Parathyroid adenoma (tissue), 2 donors: ENCODE measurements around the gene MPHOSPH8.

Experiments
- H2AFZ ChIP-seq: fragments of 300-600 bp; sonication (generic); one replicate; pipeline ENCODE4 v1.7.0; 2017; ENCODE audit warnings: antibody characterized with exemption, mild to moderate bottlenecking
- H3K27ac ChIP-seq: fragments of 300-600 bp; sonication (generic); one replicate; pipeline ENCODE4 v1.7.0; 2017
- H3K27me3 ChIP-seq: fragments of 300-600 bp; sonication (generic); one replicate; pipeline ENCODE4 v1.7.0; 2017; ENCODE audit warnings: low read length; ENCODE audit not compliant: control insufficient read depth, insufficient read depth
- H3K36me3 ChIP-seq: fragments of 300-600 bp; sonication (generic); one replicate; pipeline ENCODE4 v1.7.0; 2017; ENCODE audit warnings: low read length; ENCODE audit not compliant: control insufficient read depth, insufficient read depth
- H3K4me1 ChIP-seq: fragments of 300-600 bp; sonication (generic); one replicate; pipeline ENCODE4 v1.7.0; 2017; ENCODE audit warnings: control low read depth
- H3K4me2 ChIP-seq: fragments of 300-600 bp; sonication (generic); one replicate; pipeline ENCODE4 v1.7.0; 2017; ENCODE audit warnings: low read length
- H3K4me3 ChIP-seq: fragments of 300-600 bp; sonication (generic); one replicate; pipeline ENCODE4 v1.7.0; 2017; ENCODE audit warnings: low read depth, low read length
- H3K79me2 ChIP-seq: fragments of 300-600 bp; sonication (generic); one replicate; pipeline ENCODE4 v1.7.0; 2017; ENCODE audit warnings: control low read depth
- H3K9ac ChIP-seq: fragments of 300-600 bp; sonication (generic); one replicate; pipeline ENCODE4 v1.7.0; 2017; ENCODE audit warnings: mild to moderate bottlenecking
- H3K9me3 ChIP-seq: fragments of 300-600 bp; sonication (generic); one replicate; pipeline ENCODE4 v1.7.0; 2017; ENCODE audit warnings: low read length; ENCODE audit not compliant: control insufficient read depth
- CTCF ChIP-seq: fragments of 300-600 bp; sonication (generic); IDR thresholded peaks from one replicate; pipeline ENCODE4 v1.7.0; 2017; ENCODE audit warnings: antibody characterized with exemption, mild to moderate bottlenecking
- donor health status: primary hyperparathyroidism.

Gene MPHOSPH8

GRCh38 chr13:19713186-19713965 is 79.9 kb downstream of the MPHOSPH8 start:
- no peak overlapping the region for H3K4me2 ChIP-seq
- no peaks in the 10 kb centered on the region for H3K9me3 ChIP-seq
- no peaks in the 10 kb centered on the region for H3K27me3 ChIP-seq
- H3K9ac ChIP-seq, result no peak overlapping the region
- no peak overlapping the region for H3K27ac ChIP-seq
- no peak for TF ChIP-seq CTCF
- no peaks in the 10 kb centered on the region for H3K79me2 ChIP-seq
- H2AFZ ChIP-seq, result no peak overlapping the region
- no peaks in the 10 kb centered on the region for H3K4me1 ChIP-seq
- H3K4me3 ChIP-seq, result no peak overlapping the region
- H3K36me3 ChIP-seq, result no peaks in the 10 kb centered on the region

GRCh38 chr13:19720039-19720438 is 86.6 kb downstream of the MPHOSPH8 start:
- H2AFZ ChIP-seq, result no peak overlapping the region
- no peak overlapping the region for H3K4me2 ChIP-seq
- H3K4me1 ChIP-seq, result no peaks in the 10 kb centered on the region
- H3K79me2 ChIP-seq, result no peaks in the 10 kb centered on the region
- no peak overlapping the region for H3K27ac ChIP-seq
- no peak for TF ChIP-seq CTCF
- H3K9me3 ChIP-seq, result no peaks in the 10 kb centered on the region
- no peaks in the 10 kb centered on the region for H3K36me3 ChIP-seq
- no peaks in the 10 kb centered on the region for H3K27me3 ChIP-seq
- no peak overlapping the region for H3K4me3 ChIP-seq
- H3K9ac ChIP-seq, result no peak overlapping the region
